ENCODE data around the gene RAB7A.

The RAB7A gene

GRCh38 chr3:128780101-128780837, 54.3 kb downstream of the RAB7A start:
- TF ChIP-seq TCF12 (IDR thresholded peaks at IDR 0.05; ENCODE audit: low read depth) (no peak), USF1 (IDR thresholded peaks at IDR 0.05) (no peak), FOXM1 (IDR thresholded peaks at IDR 0.05; ENCODE audit: borderline replicate concordance, low read depth) (no peak), REST (IDR thresholded peaks at IDR 0.05; ENCODE audit: low read depth) (no peak), TEAD4 (IDR thresholded peaks at IDR 0.05) (no peak), CREB1 (IDR thresholded peaks at IDR 0.05; ENCODE audit: low read depth) (no peak), YY1 (IDR thresholded peaks at IDR 0.05; ENCODE audit: low read depth) (no peak), CEBPB (IDR thresholded peaks at IDR 0.05) (no peak), EP300 (IDR thresholded peaks at IDR 0.05; ENCODE audit: borderline replicate concordance) (no peak), EGR1 (IDR thresholded peaks at IDR 0.05) (no peak)

- no peak for TF ChIP-seq USF1 (IDR thresholded peaks at IDR 0.05)
- no peak for TF ChIP-seq TAF1 (IDR thresholded peaks at IDR 0.05; ENCODE audit: low read depth)
- TF ChIP-seq CEBPB (IDR thresholded peaks at IDR 0.05) = no peak
- TF ChIP-seq MAX (IDR thresholded peaks at IDR 0.05) = no peak
These were observed 55.2 kb downstream of the RAB7A start for GRCh38 chr3:128781164-128781563.

GRCh38 chr3:128782282-128783146, 56.5 kb downstream of the RAB7A start:
- TF ChIP-seq CEBPB (IDR thresholded peaks at IDR 0.05) = no peak
- no peak for TF ChIP-seq NFIC (IDR thresholded peaks at IDR 0.05)
- no peak for TF ChIP-seq FOXM1 (IDR thresholded peaks at IDR 0.05; ENCODE audit: borderline replicate concordance, low read depth)
- no peak for TF ChIP-seq EGR1 (IDR thresholded peaks at IDR 0.05)
- no peak for TF ChIP-seq TCF12 (IDR thresholded peaks at IDR 0.05; ENCODE audit: low read depth)
- no peak for TF ChIP-seq REST (IDR thresholded peaks at IDR 0.05; ENCODE audit: low read depth)
- no peak for TF ChIP-seq ZBTB7A (IDR thresholded peaks at IDR 0.05; ENCODE audit: low read depth)
- TF ChIP-seq TEAD4 (IDR thresholded peaks at IDR 0.05) = no peak
- no peak for TF ChIP-seq RAD21 (IDR thresholded peaks at IDR 0.05; ENCODE audit: low read depth)
- no peak for TF ChIP-seq CREB1 (IDR thresholded peaks at IDR 0.05; ENCODE audit: low read depth)
- no peak for TF ChIP-seq EP300 (IDR thresholded peaks at IDR 0.05; ENCODE audit: borderline replicate concordance)

- TF ChIP-seq ZBTB7A (IDR thresholded peaks at IDR 0.05; ENCODE audit: low read depth) (no peak), RAD21 (IDR thresholded peaks at IDR 0.05; ENCODE audit: low read depth) (no peak), TCF12 (IDR thresholded peaks at IDR 0.05; ENCODE audit: low read depth) (no peak), TAF1 (IDR thresholded peaks at IDR 0.05; ENCODE audit: low read depth) (no peak), YY1 (IDR thresholded peaks at IDR 0.05; ENCODE audit: low read depth) (no peak), REST (IDR thresholded peaks at IDR 0.05; ENCODE audit: low read depth) (no peak), EGR1 (IDR thresholded peaks at IDR 0.05) (no peak), CEBPB (IDR thresholded peaks at IDR 0.05) (no peak), TEAD4 (IDR thresholded peaks at IDR 0.05) (no peak), NFIC (IDR thresholded peaks at IDR 0.05) (no peak), CREB1 (IDR thresholded peaks at IDR 0.05; ENCODE audit: low read depth) (no peak), MAX (IDR thresholded peaks at IDR 0.05) (no peak), FOXM1 (IDR thresholded peaks at IDR 0.05; ENCODE audit: borderline replicate concordance, low read depth) (no peak), EP300 (IDR thresholded peaks at IDR 0.05; ENCODE audit: borderline replicate concordance) (no peak), USF1 (IDR thresholded peaks at IDR 0.05) (no peak)
These were observed 57.8 kb downstream of the RAB7A start for GRCh38 chr3:128783774-128784173.
